Natural killer cell (primary cell): ENCODE measurements around the gene GBP6. TPM values are rescaled to one million over a fixed set of nuclear protein-coding genes. Genes with fewer than 3 reads are reported as not detected.

Experiments
- ATAC-seq, 3 donors: fragments of 150-1000 bp in 2 of 3; fragments of 200-7000 bp in 1 of 3; cut with Tn5 transposase; 1 replicate in 1 of 3; 2 replicates in 2 of 3; pipeline ENCODE4 v1.10.0; 2021; ENCODE audit warnings: mild to moderate bottlenecking in 2 of 3, moderate library complexity in 2 of 3
- DNase-seq, 2 donors: peaks; one replicate each; pipeline versions ENCODE4 v3.0.0 to v3.0.0-alpha.2; 2013 to 2021; ENCODE audit warnings: mixed read lengths in 1 of 2
- H3K27ac ChIP-seq: one replicate; pipeline ENCODE4 v1.5.1; 2013; ENCODE audit warnings: mild to moderate bottlenecking, low read length
- H3K27me3 ChIP-seq: one replicate; pipeline ENCODE4 v1.6.1; 2013; ENCODE audit warnings: low read length; ENCODE audit not compliant: control insufficient read depth, insufficient read depth
- H3K36me3 ChIP-seq: one replicate; pipeline ENCODE4 v1.6.1; 2013; ENCODE audit warnings: low read length; ENCODE audit not compliant: control insufficient read depth, insufficient read depth
- H3K4me1 ChIP-seq: one replicate; pipeline ENCODE4 v1.6.1; 2013; ENCODE audit warnings: low read length; ENCODE audit not compliant: control insufficient read depth, insufficient read depth
- H3K4me3 ChIP-seq: one replicate; pipeline ENCODE4 v1.5.1; 2013; ENCODE audit warnings: low read length
- H3K9me3 ChIP-seq: one replicate; pipeline ENCODE4 v1.6.1; 2013; ENCODE audit warnings: low read length; ENCODE audit not compliant: control insufficient read depth, insufficient read depth
- H3K27ac Mint-ChIP-seq, 2 donors: one replicate each; pipeline ENCODE4 v1.8.0; 2022; ENCODE audit warnings: mild to moderate bottlenecking in 2 of 2, mixed read lengths in 2 of 2, moderate library complexity in 1 of 2
- H3K27me3 Mint-ChIP-seq, 2 donors: one replicate each; pipeline ENCODE4 v1.8.0; 2022; ENCODE audit warnings: low read depth in 2 of 2, mixed read lengths in 2 of 2
- H3K36me3 Mint-ChIP-seq: one replicate; pipeline ENCODE4 v1.8.0; 2022; ENCODE audit warnings: mixed read lengths
- H3K4me1 Mint-ChIP-seq, 2 donors: one replicate each; pipeline ENCODE4 v1.8.0; 2022; ENCODE audit warnings: mixed read lengths in 2 of 2
- H3K4me3 Mint-ChIP-seq: one replicate; pipeline ENCODE4 v1.8.0; 2022; ENCODE audit warnings: mild to moderate bottlenecking, moderate library complexity, mixed read lengths
- H3K9me3 Mint-ChIP-seq, 2 donors: one replicate each; pipeline ENCODE4 v1.8.0; 2022; ENCODE audit warnings: mixed read lengths in 2 of 2
- CTCF ChIP-seq: fragments of 200-600 bp; IDR thresholded peaks from one replicate; pipeline ENCODE4 v1.8.0; 2022; ENCODE audit warnings: antibody characterized with exemption
- WGBS: methylation state at CpG from one replicate; pipeline ENCODE4 v1.1.7; 2013; ENCODE audit warnings: missing lambda C conversion rate; ENCODE audit not compliant: insufficient coverage; 5-methylcytosine and 5-hydroxymethylcytosine counted together
- intact Hi-C: fragments of 100-400 bp; cut with micrococcal nuclease; formaldehyde crosslinking; loops from one replicate; pipeline ENCODE4 v1.14.2; 2022
- total RNA-seq, 4 donors: library from RNA; stranded (reverse); fragments of 120-200 nt in 1 of 4; gene quantifications; one replicate each; pipeline versions ENCODE4 v1.2.3 to v1.2.4, GENCODE V29; 2013 to 2022

GBP6 gene
- total RNA-seq, 3 donors from 2014 or later (not counting 1 experiment from before 2014, with no cell fraction given) = 0.23 to 0.40 (median 0.39) TPM

GRCh38 chr1:89356658-89357400 lies 7.0 kb upstream of the GBP6 start:
- Mint-ChIP-seq H3K36me3 (no peaks in the 10 kb centered on the region), H3K4me1 (peaks cover 7 to 18% of the 10 kb centered on the region in 2 donors), H3K27ac (no peak overlapping the region), H3K4me3 (no peak overlapping the region), H3K27me3 (peaks cover 0 to 10% of the 10 kb centered on the region in 2 donors), H3K9me3 (no peaks in the 10 kb centered on the region)
- intact Hi-C loops = loop anchor here (5.0 kb wide), 2 partner anchors 45 to 375 kb away; no protein-coding TSS in a partner anchor
- WGBS = 93% methylated on average over 8 of the region's 8 CpGs
- no peak overlapping the region for H3K27ac ChIP-seq
- no peaks in the 10 kb centered on the region for H3K36me3 ChIP-seq
- no peaks in the 10 kb centered on the region for H3K9me3 ChIP-seq
- DNase-seq (no peak), ATAC-seq (no peak)
- H3K4me3 ChIP-seq = no peak overlapping the region
- peaks cover 5% of the 10 kb centered on the region for H3K4me1 ChIP-seq
- no peak for TF ChIP-seq CTCF
- no peaks in the 10 kb centered on the region for H3K27me3 ChIP-seq

GRCh38 chr1:89358287-89358893 lies 5.5 kb upstream of the GBP6 start:
- peak; percentile 87 for TF ChIP-seq CTCF
- Histone ChIP-seq H3K27ac (no peak overlapping the region), H3K36me3 (no peaks in the 10 kb centered on the region), H3K9me3 (no peaks in the 10 kb centered on the region), H3K27me3 (no peaks in the 10 kb centered on the region), H3K4me3 (no peak overlapping the region), H3K4me1 (peaks cover 5% of the 10 kb centered on the region)
- ATAC-seq (peak; percentile 91 to 99 (median 99)), DNase-seq (peak; percentile 76 to 90)
- H3K4me3 Mint-ChIP-seq = peak overlapping the region; percentile 0
- H3K27ac Mint-ChIP-seq = peak overlapping the region; percentile 2 to 60
- WGBS = 30% methylated on average over 7 of the region's 8 CpGs
- no peaks in the 10 kb centered on the region for H3K9me3 Mint-ChIP-seq
- H3K4me1 Mint-ChIP-seq = peaks cover 13 to 17% of the 10 kb centered on the region in 2 donors
- intact Hi-C loops = loop anchor here (1.0 to 5.0 kb wide), 8 partner anchors 46 to 376 kb away; partner anchors contain the start of genes GBP2, GBP4 and GBP5
- H3K36me3 Mint-ChIP-seq = no peaks in the 10 kb centered on the region
- peaks cover 0 to 10% of the 10 kb centered on the region in 2 donors for H3K27me3 Mint-ChIP-seq

GRCh38 chr1:89360716-89361115 lies 3.1 kb upstream of the GBP6 start:
- H3K27ac ChIP-seq = no peak overlapping the region
- no peaks in the 10 kb centered on the region for H3K36me3 ChIP-seq
- peaks cover 16 to 20% of the 10 kb centered on the region in 2 donors for H3K4me1 Mint-ChIP-seq
- no peak for DNase-seq
- no peaks in the 10 kb centered on the region for H3K36me3 Mint-ChIP-seq
- peaks cover 0 to 10% of the 10 kb centered on the region in 2 donors for H3K27me3 Mint-ChIP-seq
- H3K27me3 ChIP-seq = no peaks in the 10 kb centered on the region
- peaks cover 5% of the 10 kb centered on the region for H3K4me1 ChIP-seq
- WGBS = 100% methylated on average over 1 of the region's 1 CpG
- no peak for ATAC-seq
- intact Hi-C loops = no loop called here
- no peaks in the 10 kb centered on the region for H3K9me3 Mint-ChIP-seq
- no peak for TF ChIP-seq CTCF
- H3K4me3 ChIP-seq = no peak overlapping the region
- no peaks in the 10 kb centered on the region for H3K9me3 ChIP-seq
- no peak overlapping the region for H3K4me3 Mint-ChIP-seq
- no peak overlapping the region for H3K27ac Mint-ChIP-seq
